ENCODE results near the gene LITAFD. TPM values are rescaled to one million over a fixed set of nuclear protein-coding genes. Genes with fewer than 3 reads are reported as not detected.
A peak's percentile ranks its signal among the peaks of the same experiment; 100 is the strongest.

LITAFD gene
- total and polyA plus RNA-seq, 2 of the 4 experiments (the other 2 are of a cell fraction), result not detected

DNA sequence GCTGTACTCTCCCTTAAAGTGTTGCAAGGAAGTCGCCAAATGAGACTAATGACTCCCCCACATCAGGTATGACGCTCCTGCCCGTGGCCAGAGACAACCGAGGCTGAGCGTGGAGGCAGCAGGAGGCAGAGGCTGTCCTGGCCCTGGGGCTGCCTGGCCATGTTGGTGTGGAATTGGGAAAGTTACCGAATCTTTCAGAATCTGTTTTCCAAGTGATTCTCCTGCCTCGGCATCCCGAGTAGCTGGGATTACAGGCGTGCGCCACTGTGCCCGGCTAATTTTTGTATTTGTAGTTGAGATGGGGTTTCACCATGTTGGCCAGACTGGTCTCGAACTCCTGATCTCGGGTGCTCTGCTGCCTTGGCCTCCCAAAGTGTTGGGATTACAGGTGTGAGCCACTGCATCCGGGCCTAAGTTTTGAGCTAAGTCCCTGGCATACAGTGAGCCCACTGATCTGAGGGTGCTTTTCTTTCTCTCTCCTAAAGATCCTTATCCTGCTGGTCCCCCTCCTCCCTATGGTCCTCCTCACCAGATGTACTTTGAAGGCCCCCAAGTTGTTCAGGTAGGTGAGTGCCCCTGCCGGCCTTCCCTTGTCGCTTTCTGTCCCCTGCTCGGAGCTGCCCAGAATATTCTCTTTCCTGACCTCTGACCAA lies 700 bp downstream of the LITAFD start:
- dilution Hi-C loops (cut with HindIII; ENCODE audit: low sequenced_read_pairs, unreplicated experiment), result no loop called here
- peak overlapping the region; percentile 32; the same call in 1 of the 2 replicates for H4K91ac ChIP-seq (ENCODE audit: insufficient read depth, low read depth, low read length)
- H3K4me3 ChIP-seq (ENCODE audit: insufficient read depth, low read depth, low read length), result no peak overlapping the region
- H2AK5ac ChIP-seq (ENCODE audit: low read depth, low read length), result no peak overlapping the region; the same call in 1 of the 2 replicates
- H3K14ac ChIP-seq (replicated peaks; ENCODE audit: low read depth, low read length), result no peak overlapping the region
- H3K18ac ChIP-seq (ENCODE audit: low read depth, low read length), result no peak overlapping the region
- no peak overlapping the region for H4K5ac ChIP-seq (ENCODE audit: low read depth, low read length)
- peaks cover 34% of the 10 kb centered on the region for H3K4me1 ChIP-seq (ENCODE audit: control insufficient read depth, insufficient read depth, low read length)
- H4K8ac ChIP-seq (ENCODE audit: low read depth in 2 of 2, low read length in 2 of 2), result no peak overlapping the region
- no TSS peak for BruUV-seq (replicated peaks)
- no peaks in the 10 kb centered on the region for H3K27me3 ChIP-seq (ENCODE audit: control insufficient read depth, insufficient read depth, low read length)
- no peak overlapping the region for H3K27ac ChIP-seq (ENCODE audit: insufficient read depth, low read length)
- H2AFZ ChIP-seq (replicated peaks; ENCODE audit: low read length, poor library complexity), result no peak overlapping the region
- no peak overlapping the region for H3K9ac ChIP-seq (ENCODE audit: low read depth, low read length)
- no peak overlapping the region; the same call in none of the 2 replicates for H2BK20ac ChIP-seq (ENCODE audit: low read depth, low read length)
- DNase-seq (no peak), ATAC-seq (ENCODE audit: low read depth) (no peak)
- no peak overlapping the region for H3K23ac ChIP-seq (ENCODE audit: low read depth, low read length)
- no peak overlapping the region for H3K56ac ChIP-seq (ENCODE audit: extremely low read depth, insufficient read depth, low read length)
- H2BK15ac ChIP-seq (ENCODE audit: low read depth, low read length), result no peak overlapping the region
- no peak overlapping the region for H2BK5ac ChIP-seq (ENCODE audit: low read depth, low read length, poor library complexity, severe bottlenecking)
- no peak overlapping the region for H2AK9ac ChIP-seq (replicated peaks; ENCODE audit: low read depth, low read length, poor library complexity)
- peak overlapping the region; percentile 57; the same call in 1 of the 2 replicates for H3K4ac ChIP-seq (ENCODE audit: low read depth, low read length)
- CTCF ChIA-PET, result no interaction called here
- peaks cover 23% of the 10 kb centered on the region for H4K20me1 ChIP-seq (ENCODE audit: insufficient read depth, low read length)
- H3K79me1 ChIP-seq (ENCODE audit: low read depth in 1 of 2, low read length in 2 of 2), result peaks cover 3 to 35% of the 10 kb centered on the region in 2 experiments; a peak in 2 of 4 replicates
- POLR2A ChIA-PET (ENCODE audit: unreplicated experiment), result no interaction called here
- no peak overlapping the region for H3K4me2 ChIP-seq (ENCODE audit: low read depth, low read length)
- H3K9me3 ChIP-seq (ENCODE audit: control insufficient read depth, insufficient read depth, low read length), result no peaks in the 10 kb centered on the region
- H3K36me3 ChIP-seq (ENCODE audit: control insufficient read depth, insufficient read depth, low read length), result no peaks in the 10 kb centered on the region
- H2BK120ac ChIP-seq (ENCODE audit: low read depth, low read length), result no peak overlapping the region
- TF ChIP-seq SMC3 (IDR thresholded peaks at IDR 0.05; ENCODE audit: low read depth, low read length) (no peak), BHLHE40 (IDR thresholded peaks at IDR 0.05; ENCODE audit: low read depth, low read length) (no peak), NFE2L2 (IDR thresholded peaks at IDR 0.05; ENCODE audit: low read depth, low read length) (no peak), ELK1 (IDR thresholded peaks at IDR 0.05; ENCODE audit: borderline replicate concordance, low read depth, low read length) (no peak), MAZ (IDR thresholded peaks at IDR 0.05; ENCODE audit: borderline replicate concordance, low read depth, low read length) (no peak), RCOR1 (IDR thresholded peaks at IDR 0.05; ENCODE audit: insufficient replicate concordance, low read length) (no peak), MXI1 (IDR thresholded peaks at IDR 0.05; ENCODE audit: borderline replicate concordance, low read depth, low read length) (no peak), RFX5 (IDR thresholded peaks at IDR 0.05; ENCODE audit: low read depth, low read length) (no peak), POLR2A (IDR thresholded peaks at IDR 0.05; ENCODE audit: low read depth, low read length) (no peak), CHD1 (IDR thresholded peaks at IDR 0.05; ENCODE audit: low read depth, low read length) (no peak), MAFK (IDR thresholded peaks at IDR 0.05; ENCODE audit: low read depth, low read length) (no peak)
- TF ChIP-seq, protein P1, sequence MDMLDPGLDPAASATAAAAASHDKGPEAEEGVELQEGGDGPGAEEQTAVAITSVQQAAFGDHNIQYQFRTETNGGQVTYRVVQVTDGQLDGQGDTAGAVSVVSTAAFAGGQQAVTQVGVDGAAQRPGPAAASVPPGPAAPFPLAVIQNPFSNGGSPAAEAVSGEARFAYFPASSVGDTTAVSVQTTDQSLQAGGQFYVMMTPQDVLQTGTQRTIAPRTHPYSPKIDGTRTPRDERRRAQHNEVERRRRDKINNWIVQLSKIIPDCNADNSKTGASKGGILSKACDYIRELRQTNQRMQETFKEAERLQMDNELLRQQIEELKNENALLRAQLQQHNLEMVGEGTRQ (IDR thresholded peaks at IDR 0.05; ENCODE audit: low read depth, low read length), result no peak
- peaks cover 36% of the 10 kb centered on the region for H3K9me1 ChIP-seq (ENCODE audit: insufficient read depth, low read length)
- 88% methylated on average over 4 of the region's 17 CpGs; no CpG with 5 or more reads in 1 of the 2 experiments for WGBS, 2 experiments (ENCODE audit: extremely low coverage in 2 of 2, insufficient read length in 1 of 2)
- in situ Hi-C loops (cut with MboI; ENCODE audit: low sequenced_read_pairs), result loop anchor here (5.0 kb wide), 2 partner anchors 226 to 316 kb away; no protein-coding TSS in a partner anchor
- intact Hi-C loops (cut with micrococcal nuclease), result loop anchor here (10.0 kb wide), 1 partner anchor 62 kb away; no protein-coding TSS in a partner anchor
